Ascending aorta (tissue), 2 donors: ENCODE results near the gene SIPA1. TPM values are rescaled to one million over a fixed set of nuclear protein-coding genes. Genes with fewer than 3 reads are reported as not detected.

Experiments used
- DNase-seq, 2 donors: peaks; one replicate each; pipeline ENCODE4 v3.0.0-alpha.2; 2019; ENCODE audit warnings: low spot score in 2 of 2
- H3K27ac ChIP-seq, 2 donors: fragments of 200-600 bp; sonication (generic); one replicate each; pipeline ENCODE4 v1.5.1; 2016 to 2017; ENCODE audit warnings: mild to moderate bottlenecking in 1 of 2
- H3K27me3 ChIP-seq: fragments of 200-600 bp; sonication (generic); one replicate; pipeline ENCODE4 v1.5.1; 2017
- H3K36me3 ChIP-seq, 2 donors: fragments of 200-600 bp; sonication (generic); one replicate each; pipeline ENCODE4 v1.5.1; 2016
- H3K4me1 ChIP-seq, 2 donors: fragments of 200-600 bp; sonication (generic); one replicate each; pipeline ENCODE4 v1.5.1; 2016 to 2017; ENCODE audit warnings: mild to moderate bottlenecking in 1 of 2
- H3K4me3 ChIP-seq, 2 donors: fragments of 200-600 bp; sonication (generic); one replicate each; pipeline ENCODE4 v1.5.1; 2016 to 2017; ENCODE audit warnings: mild to moderate bottlenecking in 1 of 2
- H3K9me3 ChIP-seq, 2 donors: fragments of 200-600 bp; sonication (generic); one replicate each; pipeline ENCODE4 v1.5.1; 2016
- intact Hi-C: fragments of 100-400 bp; cut with DNase I; formaldehyde crosslinking; loops from one replicate; pipeline ENCODE4 v1.15.1; 2023
- total RNA-seq: library from RNA; depleted of rRNA; stranded (reverse); fragments of >200 nt; gene quantifications from one replicate; pipeline ENCODE4 v1.1.0, GENCODE V29; 2016
- TF ChIP-seq, protein P1 (sequence below), 3 experiments: fragments of 200-600 bp in 2 of 3; fragments of 450-650 bp in 1 of 3; sonication (generic) in 2 of 3; IDR thresholded peaks; one replicate each; pipeline ENCODE4 v1.5.1; 2016 to 2019; ENCODE audit warnings: antibody characterized with exemption in 3 of 3, mild to moderate bottlenecking in 1 of 3, moderate library complexity in 1 of 3

Gene SIPA1
- total RNA-seq, 1 donor from 2014 or later: 145 TPM

DNA sequence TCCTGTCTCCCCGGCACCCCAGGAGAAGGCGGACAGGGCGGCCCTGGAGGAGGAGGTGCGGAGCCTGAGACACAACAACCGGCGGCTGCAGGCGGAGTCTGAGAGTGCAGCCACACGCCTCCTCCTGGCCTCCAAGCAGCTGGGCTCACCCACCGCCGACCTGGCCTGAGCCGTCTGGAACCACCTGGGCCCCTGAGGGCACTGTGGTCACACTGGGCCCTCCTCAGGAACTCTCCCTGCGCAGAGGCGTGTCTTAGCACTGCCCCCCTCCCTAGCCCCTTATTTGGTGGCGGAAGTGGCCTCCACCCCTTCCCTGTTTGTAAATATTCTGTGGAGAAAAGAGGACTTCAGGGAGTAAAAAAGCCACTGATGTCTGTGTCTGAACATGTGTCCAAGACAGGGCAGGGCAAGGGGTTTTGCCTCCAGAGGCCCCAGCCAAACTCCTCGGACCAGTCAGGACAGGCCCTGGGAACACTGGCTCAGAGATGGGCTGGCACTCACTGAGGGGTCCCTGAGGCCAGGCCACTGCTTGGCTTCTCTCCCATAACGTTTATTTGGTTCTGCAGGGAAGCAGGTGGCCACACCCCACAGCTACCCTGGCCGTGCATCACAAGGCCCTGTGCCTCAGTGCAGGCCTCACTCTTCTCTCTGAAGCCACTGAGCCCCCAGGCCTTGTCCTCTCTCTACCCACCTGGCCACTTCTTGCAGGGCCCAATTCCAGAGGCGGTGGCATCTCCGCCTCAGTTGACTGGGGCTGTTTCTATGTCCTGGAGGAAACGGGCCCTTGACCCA lies 12.8 kb downstream of the SIPA1 start:
- DNase-seq: no peak
- intact Hi-C loops: loop anchor here (5.0 kb wide), 2 partner anchors 78 to 108 kb away; partner anchors contain the start of genes FAM89B and ZNRD2
- Histone ChIP-seq H3K4me3 (no peak overlapping the region), H3K36me3 (peaks cover 30 to 48% of the 10 kb centered on the region in 2 donors), H3K27me3 (no peaks in the 10 kb centered on the region), H3K9me3 (no peaks in the 10 kb centered on the region), H3K4me1 (peaks cover 12 to 17% of the 10 kb centered on the region in 2 donors), H3K27ac (peak overlapping the region; percentile 89 to 93)
- TF ChIP-seq, protein P1, sequence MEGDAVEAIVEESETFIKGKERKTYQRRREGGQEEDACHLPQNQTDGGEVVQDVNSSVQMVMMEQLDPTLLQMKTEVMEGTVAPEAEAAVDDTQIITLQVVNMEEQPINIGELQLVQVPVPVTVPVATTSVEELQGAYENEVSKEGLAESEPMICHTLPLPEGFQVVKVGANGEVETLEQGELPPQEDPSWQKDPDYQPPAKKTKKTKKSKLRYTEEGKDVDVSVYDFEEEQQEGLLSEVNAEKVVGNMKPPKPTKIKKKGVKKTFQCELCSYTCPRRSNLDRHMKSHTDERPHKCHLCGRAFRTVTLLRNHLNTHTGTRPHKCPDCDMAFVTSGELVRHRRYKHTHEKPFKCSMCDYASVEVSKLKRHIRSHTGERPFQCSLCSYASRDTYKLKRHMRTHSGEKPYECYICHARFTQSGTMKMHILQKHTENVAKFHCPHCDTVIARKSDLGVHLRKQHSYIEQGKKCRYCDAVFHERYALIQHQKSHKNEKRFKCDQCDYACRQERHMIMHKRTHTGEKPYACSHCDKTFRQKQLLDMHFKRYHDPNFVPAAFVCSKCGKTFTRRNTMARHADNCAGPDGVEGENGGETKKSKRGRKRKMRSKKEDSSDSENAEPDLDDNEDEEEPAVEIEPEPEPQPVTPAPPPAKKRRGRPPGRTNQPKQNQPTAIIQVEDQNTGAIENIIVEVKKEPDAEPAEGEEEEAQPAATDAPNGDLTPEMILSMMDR (IDR thresholded peaks at IDR 0.05): no peak

DNA sequence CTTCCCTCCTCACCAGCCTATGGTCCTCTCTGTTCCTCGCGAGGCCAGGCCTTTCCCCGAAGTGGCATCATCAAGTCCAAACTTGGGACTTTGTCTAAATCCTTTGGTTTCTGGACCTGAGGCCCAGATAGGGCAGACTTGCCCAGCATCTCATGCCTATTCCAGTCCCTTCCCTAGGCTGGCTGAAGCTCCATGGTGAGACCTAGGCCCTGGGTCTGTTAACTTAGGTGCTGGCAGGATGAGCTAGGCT lies 13.4 kb downstream of the SIPA1 start:
- TF ChIP-seq, protein P1 (IDR thresholded peaks at IDR 0.05): no peak
- peak in 1 of 2 donors; percentile 63 for DNase-seq
- Histone ChIP-seq H3K36me3 (peaks cover 35 to 48% of the 10 kb centered on the region in 2 donors), H3K27me3 (no peaks in the 10 kb centered on the region), H3K4me3 (no peak overlapping the region), H3K4me1 (peaks cover 12 to 17% of the 10 kb centered on the region in 2 donors), H3K9me3 (no peaks in the 10 kb centered on the region), H3K27ac (peak overlapping the region; percentile 89 to 93)
- intact Hi-C loops: loop anchor here (5.0 kb wide), 2 partner anchors 79 to 109 kb away; partner anchors contain the start of genes FAM89B and ZNRD2

DNA sequence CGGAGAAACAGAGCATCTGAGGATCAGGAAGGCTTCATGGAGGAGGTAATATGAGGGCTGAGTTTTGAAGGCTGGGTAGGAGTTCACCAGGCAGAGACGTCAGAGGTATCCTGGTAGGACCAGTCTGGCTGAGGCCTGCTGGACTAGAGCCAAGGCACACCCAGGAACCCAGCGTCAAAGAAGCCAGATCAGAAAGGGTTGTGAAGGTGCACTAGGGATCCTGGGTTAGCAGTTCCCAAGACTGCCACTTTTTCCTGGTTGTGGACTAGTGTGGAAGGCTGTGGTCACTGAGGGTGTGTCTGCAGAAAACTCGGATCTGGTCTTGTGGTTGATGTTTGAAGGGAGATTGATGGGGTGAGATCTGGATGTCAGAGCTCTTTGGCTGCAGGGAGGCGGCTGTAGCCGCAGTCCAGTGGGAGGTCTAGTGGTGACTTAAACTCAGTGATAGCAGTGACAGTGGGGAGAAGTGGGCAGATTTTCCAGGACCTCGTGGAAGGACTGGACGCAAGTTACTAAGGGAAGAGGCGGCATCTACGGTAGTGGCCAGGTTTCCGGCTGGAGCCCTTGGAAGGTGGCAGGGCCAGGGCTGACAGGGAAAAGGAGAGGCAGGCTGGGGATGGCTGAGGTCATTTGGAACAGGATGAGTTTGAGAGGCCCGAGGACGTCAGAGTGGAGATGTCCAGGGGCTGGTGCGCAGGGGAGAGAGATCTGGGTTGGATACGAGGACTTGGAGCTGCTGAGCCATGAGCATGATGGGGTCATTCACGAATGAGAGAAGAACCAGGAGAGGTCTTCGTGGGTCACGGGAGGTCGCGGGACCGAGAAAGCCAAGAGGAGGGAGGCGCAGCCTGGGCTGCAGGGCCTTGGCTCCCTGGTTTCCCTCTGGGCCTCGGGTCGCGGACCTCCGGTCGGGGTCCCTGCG lies 13.9 kb downstream of the SIPA1 start:
- H3K27me3 ChIP-seq: no peaks in the 10 kb centered on the region
- H3K4me1 ChIP-seq: peaks cover 12 to 17% of the 10 kb centered on the region in 2 donors
- peak in 1 of 2 donors; percentile 71 for DNase-seq

DNA sequence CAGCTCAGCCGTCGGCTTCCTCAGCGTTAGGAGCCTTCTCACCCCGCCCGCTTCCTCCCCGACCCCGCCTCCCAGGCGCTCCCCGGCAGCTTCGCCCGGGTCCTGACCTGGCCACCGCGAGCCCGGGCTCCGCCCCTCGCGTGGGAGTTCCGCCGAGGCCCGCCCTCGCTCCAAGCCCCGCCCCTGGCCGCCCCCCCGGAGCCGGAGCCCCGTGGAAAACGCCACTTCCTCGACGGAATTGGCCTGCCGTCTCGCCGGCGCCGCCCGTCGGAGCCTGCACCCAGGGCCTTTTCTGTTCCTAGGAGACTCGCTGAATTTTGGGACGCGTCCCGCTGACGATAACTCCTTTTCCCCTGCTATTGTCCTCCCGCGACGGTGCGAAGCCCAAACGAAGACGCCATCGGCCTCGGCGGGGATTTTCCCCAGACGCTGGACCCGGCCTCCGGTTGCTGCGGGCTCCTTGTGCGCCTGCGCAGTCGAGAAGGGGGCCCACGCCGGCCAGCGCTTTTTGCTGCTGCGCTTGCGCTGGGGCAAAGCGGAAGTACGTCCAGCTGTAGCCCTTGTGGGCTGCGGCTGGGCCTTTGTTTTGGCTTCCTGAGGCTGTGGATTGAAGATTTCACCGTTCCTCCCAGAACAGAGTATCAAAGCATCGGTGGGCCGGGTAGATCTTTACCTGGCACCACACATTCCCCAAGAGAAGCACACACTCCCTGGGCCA lies 14.8 kb downstream of the SIPA1 start:
- H3K4me1 ChIP-seq: peaks cover 12 to 17% of the 10 kb centered on the region in 2 donors
- no peaks in the 10 kb centered on the region for H3K9me3 ChIP-seq
- DNase-seq: peak; percentile 71 to 96
- no peaks in the 10 kb centered on the region for H3K27me3 ChIP-seq
- peaks cover 49 to 60% of the 10 kb centered on the region in 2 donors for H3K36me3 ChIP-seq
- TF ChIP-seq, protein P1 (IDR thresholded peaks at IDR 0.05): no peak
- peak overlapping the region; percentile 51 to 62 for H3K4me3 ChIP-seq
- intact Hi-C loops: loop anchor here (1.0 to 5.0 kb wide), 5 partner anchors 10 to 110 kb away; partner anchors contain the start of genes FAM89B, PCNX3, RELA and SIPA1
- peak overlapping the region; percentile 89 to 93 for H3K27ac ChIP-seq

More for the DNA sequence above, 13.9 kb downstream of the SIPA1 start:
- intact Hi-C loops: loop anchor here (1.0 to 5.0 kb wide), 4 partner anchors 14 to 110 kb away; partner anchors contain the start of genes FAM89B, PCNX3, SIPA1 and ZNRD2
- peaks cover 41 to 51% of the 10 kb centered on the region in 2 donors for H3K36me3 ChIP-seq
- H3K27ac ChIP-seq: peak overlapping the region; percentile 89 to 93
- H3K4me3 ChIP-seq: peak overlapping the region; percentile 51 to 62
- TF ChIP-seq, protein P1 (IDR thresholded peaks at IDR 0.05): no peak
- no peaks in the 10 kb centered on the region for H3K9me3 ChIP-seq
